Calu3 (cell line): ENCODE results near the gene PHLPP2. TPM values are rescaled to one million over a fixed set of nuclear protein-coding genes. Genes with fewer than 3 reads are reported as not detected.

Source experiments
- BruUV-seq: library from RNA; stranded (reverse); fragments of 400-500 nt; replicated peaks from 2 replicates; lab custom pipeline; 2021; lab: Mats Ljungman, UMichigan
- CTCF ChIA-PET: fragments of 300-600 bp; sonication (Branson Sonifier 250); formaldehyde crosslinking; loops from one replicate; lab custom pipeline; 2022; ENCODE audit warnings: antibody characterized with exemption; lab: Charles Lee
- DNase-seq: peaks from one replicate; pipeline ENCODE4 v3.0.0; 2022
- H3K27ac Mint-ChIP-seq: one replicate; pipeline ENCODE4 v1.8.0; 2022; ENCODE audit warnings: mixed read lengths; ENCODE audit not compliant: unreplicated experiment
- H3K27me3 Mint-ChIP-seq: one replicate; pipeline ENCODE4 v1.8.0; 2022; ENCODE audit warnings: mixed read lengths; ENCODE audit not compliant: unreplicated experiment
- H3K36me3 Mint-ChIP-seq: one replicate; pipeline ENCODE4 v1.8.0; 2022; ENCODE audit warnings: mild to moderate bottlenecking, moderate library complexity, mixed read lengths; ENCODE audit not compliant: insufficient read depth, unreplicated experiment
- H3K4me1 Mint-ChIP-seq: one replicate; pipeline ENCODE4 v1.8.0; 2022; ENCODE audit warnings: mild to moderate bottlenecking, low read depth, mixed read lengths; ENCODE audit not compliant: unreplicated experiment
- H3K4me3 Mint-ChIP-seq: one replicate; pipeline ENCODE4 v1.8.0; 2022; ENCODE audit warnings: mild to moderate bottlenecking, low read depth, moderate library complexity, mixed read lengths; ENCODE audit not compliant: unreplicated experiment
- H3K9me3 Mint-ChIP-seq: one replicate; pipeline ENCODE4 v1.8.0; 2022; ENCODE audit warnings: low read depth, mixed read lengths; ENCODE audit not compliant: unreplicated experiment
- intact Hi-C: fragments of 100-400 bp; cut with micrococcal nuclease; formaldehyde crosslinking; loops from one replicate; pipeline ENCODE4 v1.10.0; 2022; ENCODE audit not compliant: unreplicated experiment
- total RNA-seq: library from RNA; stranded (reverse); gene quantifications from 2 replicates; pipeline ENCODE4 v1.2.3, GENCODE V29; 2022
- TF ChIP-seq, protein P1 (sequence below): fragments of 200-600 bp; IDR thresholded peaks from one replicate; pipeline ENCODE4 v1.8.0; 2022; ENCODE audit warnings: antibody characterized with exemption; ENCODE audit not compliant: unreplicated experiment

Gene PHLPP2
- total RNA-seq, 1 experiment from 2014 or later, result 10.0 TPM

DNA sequence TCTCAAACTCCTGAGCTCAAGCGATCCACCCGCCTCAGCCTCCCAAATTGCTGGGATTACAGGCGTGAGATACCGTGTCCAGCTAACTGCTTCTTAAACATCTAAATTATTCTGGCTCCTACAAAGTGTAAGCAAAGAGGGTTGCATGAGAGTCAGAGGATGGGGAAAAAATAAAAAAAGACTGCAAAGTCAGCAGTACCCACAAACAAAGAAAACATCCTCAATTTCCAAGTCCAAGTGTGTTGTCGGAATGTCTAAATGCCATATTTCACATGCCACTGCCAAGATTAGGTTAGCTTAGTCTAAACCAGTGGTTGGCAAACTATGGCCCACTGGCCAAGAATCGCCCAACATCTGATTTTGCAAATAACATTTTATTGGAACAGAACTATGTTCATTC lies 13.0 kb upstream of the PHLPP2 start:
- intact Hi-C loops, result no loop called here

DNA sequence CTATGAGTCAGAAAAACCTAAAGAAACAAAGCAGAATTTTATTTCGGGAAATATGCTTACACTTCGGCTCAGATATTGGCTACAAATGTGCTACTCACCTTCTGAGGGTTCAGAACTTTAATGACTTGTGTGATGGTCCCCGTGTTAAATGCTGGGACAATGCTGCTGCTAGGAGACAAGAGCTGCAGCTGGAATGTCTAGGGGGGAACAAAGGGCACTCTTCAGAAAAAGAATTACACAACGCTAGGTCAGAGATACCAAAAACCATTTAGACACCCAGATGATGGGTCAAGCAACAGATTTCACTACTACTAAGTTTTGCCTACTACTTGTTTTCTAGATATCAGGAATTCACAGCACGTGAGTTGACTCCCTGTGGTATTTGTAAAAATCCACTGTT lies 10.0 kb upstream of the PHLPP2 start:
- Mint-ChIP-seq H3K4me3 (no peak overlapping the region), H3K27me3 (no peaks in the 10 kb centered on the region), H3K9me3 (no peaks in the 10 kb centered on the region), H3K4me1 (peaks cover 11% of the 10 kb centered on the region), H3K27ac (peak overlapping the region; percentile 17), H3K36me3 (peaks cover 72% of the 10 kb centered on the region)
- no TSS peak for BruUV-seq
- no peak for DNase-seq
- CTCF ChIA-PET, result no interaction called here
- TF ChIP-seq, protein P1, sequence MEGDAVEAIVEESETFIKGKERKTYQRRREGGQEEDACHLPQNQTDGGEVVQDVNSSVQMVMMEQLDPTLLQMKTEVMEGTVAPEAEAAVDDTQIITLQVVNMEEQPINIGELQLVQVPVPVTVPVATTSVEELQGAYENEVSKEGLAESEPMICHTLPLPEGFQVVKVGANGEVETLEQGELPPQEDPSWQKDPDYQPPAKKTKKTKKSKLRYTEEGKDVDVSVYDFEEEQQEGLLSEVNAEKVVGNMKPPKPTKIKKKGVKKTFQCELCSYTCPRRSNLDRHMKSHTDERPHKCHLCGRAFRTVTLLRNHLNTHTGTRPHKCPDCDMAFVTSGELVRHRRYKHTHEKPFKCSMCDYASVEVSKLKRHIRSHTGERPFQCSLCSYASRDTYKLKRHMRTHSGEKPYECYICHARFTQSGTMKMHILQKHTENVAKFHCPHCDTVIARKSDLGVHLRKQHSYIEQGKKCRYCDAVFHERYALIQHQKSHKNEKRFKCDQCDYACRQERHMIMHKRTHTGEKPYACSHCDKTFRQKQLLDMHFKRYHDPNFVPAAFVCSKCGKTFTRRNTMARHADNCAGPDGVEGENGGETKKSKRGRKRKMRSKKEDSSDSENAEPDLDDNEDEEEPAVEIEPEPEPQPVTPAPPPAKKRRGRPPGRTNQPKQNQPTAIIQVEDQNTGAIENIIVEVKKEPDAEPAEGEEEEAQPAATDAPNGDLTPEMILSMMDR, result no peak
- intact Hi-C loops, result no loop called here

More for the DNA sequence above, 13.0 kb upstream of the PHLPP2 start:
- Mint-ChIP-seq H3K9me3 (no peaks in the 10 kb centered on the region), H3K36me3 (peaks cover 72% of the 10 kb centered on the region), H3K4me1 (peaks cover 11% of the 10 kb centered on the region), H3K27me3 (no peaks in the 10 kb centered on the region), H3K27ac (no peak overlapping the region), H3K4me3 (no peak overlapping the region)
- DNase-seq, result no peak
- TF ChIP-seq, protein P1, result no peak
- BruUV-seq, result no TSS peak
- CTCF ChIA-PET, result no interaction called here

DNA sequence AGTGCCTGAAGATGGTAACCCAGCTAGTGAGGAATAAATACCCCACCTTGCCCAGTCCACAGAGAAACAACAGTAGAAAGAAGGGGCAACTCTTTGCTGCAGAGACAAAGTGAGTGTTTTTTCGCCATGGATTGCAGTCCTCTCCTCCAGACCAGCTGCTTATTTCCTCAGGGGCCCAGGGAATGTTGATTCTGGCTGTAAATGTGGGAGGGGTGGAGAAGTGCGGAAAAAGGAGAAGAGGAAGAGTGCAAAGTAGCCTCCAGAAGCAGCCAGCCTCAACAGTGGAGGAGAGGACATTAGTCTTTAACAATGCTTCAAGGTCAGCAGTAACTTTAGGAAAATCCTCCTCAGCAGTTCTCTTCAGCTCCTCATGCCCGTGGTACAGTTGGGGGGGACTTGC lies 8.1 kb upstream of the PHLPP2 start:
- intact Hi-C loops, result no loop called here
- Mint-ChIP-seq H3K4me3 (no peak overlapping the region), H3K36me3 (peaks cover 53% of the 10 kb centered on the region), H3K9me3 (no peaks in the 10 kb centered on the region), H3K4me1 (peaks cover 11% of the 10 kb centered on the region), H3K27me3 (no peaks in the 10 kb centered on the region), H3K27ac (no peak overlapping the region)
- BruUV-seq, result no TSS peak
- CTCF ChIA-PET, result interaction anchor here (0.6 kb wide), 2 partner anchors 123 to 161 kb away, joined by 3 to 7 read pairs; no protein-coding TSS in a partner anchor
- TF ChIP-seq, protein P1, result no peak
- no peak for DNase-seq

DNA sequence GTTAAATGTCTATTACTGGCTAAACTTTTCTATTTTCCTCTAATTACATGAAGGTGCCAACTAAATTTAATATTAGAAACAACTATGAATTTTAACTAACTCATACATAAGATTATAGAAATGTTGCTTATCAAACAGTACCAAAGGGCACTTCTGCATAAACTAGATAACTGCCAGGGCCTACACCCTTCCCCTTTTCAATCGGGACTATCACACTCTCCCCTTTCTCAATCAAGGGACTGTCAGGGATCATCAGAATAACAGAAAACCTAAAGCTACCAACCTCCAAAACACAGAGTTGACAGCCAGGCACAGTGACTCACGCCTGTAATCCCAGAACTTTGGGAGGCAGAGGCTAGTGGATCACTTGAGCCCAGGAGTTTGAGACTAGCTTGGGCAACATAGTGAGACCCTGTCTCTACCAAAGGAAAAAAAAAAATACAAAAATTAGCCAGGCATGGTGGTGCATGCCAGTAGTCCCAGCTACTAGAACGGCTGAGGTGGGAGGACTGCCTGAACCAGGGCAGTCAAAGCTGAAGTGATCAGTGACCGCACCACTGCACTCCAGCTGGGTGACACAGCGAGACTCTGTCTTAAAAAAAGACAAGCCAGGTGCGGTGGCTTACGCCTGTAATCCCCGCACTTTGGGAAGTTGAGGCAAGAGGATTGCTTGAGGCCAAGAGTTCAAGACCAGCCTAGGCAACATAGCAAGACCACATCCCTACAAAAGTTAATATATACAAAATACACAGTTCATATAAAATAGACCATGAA lies 3.2 kb upstream of the PHLPP2 start:
- Mint-ChIP-seq H3K27ac (no peak overlapping the region), H3K36me3 (peaks cover 38% of the 10 kb centered on the region), H3K4me3 (no peak overlapping the region), H3K27me3 (no peaks in the 10 kb centered on the region), H3K9me3 (no peaks in the 10 kb centered on the region), H3K4me1 (no peaks in the 10 kb centered on the region)
- DNase-seq, result no peak
- no TSS peak for BruUV-seq
- intact Hi-C loops, result no loop called here
- TF ChIP-seq, protein P1, result no peak
- CTCF ChIA-PET, result no interaction called here
